Ammon's horn (tissue), 1 donor: ENCODE results near the gene SLC12A6.
"Not testable (repeated sequence)": the region's sequence is repeated elsewhere in the genome, so short reads cannot be mapped to it uniquely, and the experiment has no call there.

Experiments
- DNase-seq: peaks from one replicate; pipeline ENCODE4 v3.0.0-alpha.2; 2016; ENCODE audit warnings: low spot score

Gene SLC12A6

GRCh38 chr15:34337557-34338306, at the start of gene SLC12A6:
TSS of gene SLC12A6 (minus strand) at chr15:34337781. CDS start at chr15:34336680, 1,101 bp downstream.
- DNase-seq: peak; percentile 95

DNA sequence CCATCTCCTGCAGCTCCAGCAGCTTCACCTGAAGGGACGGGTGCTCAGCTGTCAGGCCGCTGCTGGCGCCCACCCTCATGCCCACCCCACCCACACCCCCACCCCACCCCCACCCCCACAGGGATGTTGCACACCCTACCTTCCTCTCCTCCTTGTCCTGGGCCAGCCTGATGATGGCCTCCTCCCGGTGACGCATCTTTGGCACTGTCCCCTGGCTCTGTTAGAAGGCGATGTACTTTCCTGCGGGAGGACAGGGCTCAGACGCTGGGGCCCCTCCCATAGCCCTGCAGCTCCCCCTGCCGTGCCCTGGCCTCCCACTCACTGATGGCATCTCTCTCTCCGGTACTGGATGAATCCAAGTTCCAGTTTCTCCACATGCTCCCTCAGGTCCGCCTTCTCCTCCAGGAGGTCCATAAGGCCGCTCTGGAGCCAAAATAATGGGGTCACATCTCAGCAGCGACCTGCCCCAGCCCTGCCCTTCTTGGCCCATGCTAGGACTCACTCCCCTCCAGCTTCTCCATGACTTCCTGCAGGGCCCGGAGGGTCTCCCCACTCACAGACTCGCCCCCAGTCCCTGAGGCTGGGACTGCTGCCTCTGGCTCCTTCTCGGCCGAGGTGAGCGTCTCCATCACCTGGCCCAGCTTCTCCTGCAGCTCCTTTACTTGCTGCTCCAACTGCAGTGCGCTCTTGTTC, 44.4 kb upstream of the SLC12A6 start:
- not testable (repeated sequence) for DNase-seq

DNA sequence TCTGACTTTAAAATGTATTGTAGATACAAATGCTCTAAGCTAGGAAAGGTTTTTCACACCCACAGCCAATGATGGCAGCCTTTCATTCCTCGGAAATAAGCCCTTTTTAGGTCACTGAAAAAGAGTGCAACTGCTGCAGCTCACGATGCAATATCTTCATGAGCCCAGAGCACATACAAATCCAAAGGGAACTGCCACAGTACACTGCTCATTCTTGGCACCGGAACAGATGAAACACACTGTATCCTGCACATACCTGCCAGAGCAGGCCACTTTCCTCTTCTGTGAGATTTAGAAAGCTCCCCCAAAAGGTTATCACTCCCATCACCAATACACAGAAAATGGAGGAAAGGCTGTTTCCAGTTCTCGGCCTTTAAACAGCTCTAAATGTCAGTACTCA, 42.9 kb upstream of the SLC12A6 start:
- DNase-seq: not testable (repeated sequence)

- no peak for DNase-seq
Observed at GRCh38 chr15:34376856-34377255, 39.3 kb upstream of the SLC12A6 start.

DNA sequence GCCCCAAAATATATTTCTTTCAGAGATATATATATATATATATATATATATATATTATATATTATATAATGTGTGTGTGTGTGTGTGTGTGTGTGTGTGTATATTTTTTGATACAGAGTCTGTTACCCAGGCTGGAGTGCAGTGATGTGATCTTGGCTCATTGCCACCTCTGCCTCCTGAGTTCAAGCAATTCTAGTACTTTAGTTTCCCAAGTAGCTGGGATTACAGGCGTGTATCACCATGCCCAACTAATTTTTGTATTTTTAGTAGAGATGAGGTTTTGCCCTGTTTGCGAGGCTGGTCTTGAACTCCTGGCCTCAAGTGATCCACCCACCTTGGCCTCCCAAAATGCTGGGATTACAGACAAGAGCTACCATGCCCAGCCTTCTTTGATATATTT, 38.0 kb upstream of the SLC12A6 start:
- DNase-seq: not testable (repeated sequence)

DNA sequence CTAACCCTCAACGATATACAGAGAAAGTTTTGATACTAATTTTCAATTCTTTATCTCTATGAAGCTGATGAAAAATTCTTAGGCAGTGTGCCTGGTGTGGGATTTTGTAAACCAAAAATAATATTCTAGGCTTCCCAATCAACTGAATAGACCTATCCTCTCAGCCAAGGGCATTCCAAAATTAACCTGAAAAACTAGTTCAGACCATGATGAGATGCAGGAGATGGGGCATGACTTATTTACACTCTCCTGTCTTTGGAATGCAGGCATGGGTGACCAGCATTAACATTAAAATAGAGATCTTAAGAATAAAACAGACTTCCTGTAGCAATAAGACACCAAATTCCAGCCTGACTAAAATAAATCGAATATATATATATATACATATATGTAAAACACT, 37.2 kb upstream of the SLC12A6 start:
- no peak for DNase-seq

DNA sequence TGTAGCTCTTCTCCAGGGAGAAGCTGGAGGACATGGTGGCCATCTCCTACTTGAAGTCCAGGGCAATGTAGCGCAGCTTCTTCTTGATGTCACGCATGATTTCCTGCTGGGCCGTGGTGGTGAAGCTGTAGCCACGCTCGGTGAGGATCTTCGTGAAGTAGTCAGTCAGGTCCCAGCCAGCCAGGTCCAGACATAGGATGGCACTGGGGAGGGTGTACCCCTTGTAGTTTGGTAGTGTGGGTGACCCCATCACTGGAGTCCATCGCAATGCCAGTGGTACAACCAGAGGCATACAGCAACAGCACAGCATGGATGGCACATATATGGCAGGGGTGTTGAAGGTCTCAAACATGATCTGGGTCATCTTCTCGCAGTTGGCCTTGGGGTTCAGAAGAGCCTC, 36.4 kb upstream of the SLC12A6 start:
- DNase-seq: no peak

DNA sequence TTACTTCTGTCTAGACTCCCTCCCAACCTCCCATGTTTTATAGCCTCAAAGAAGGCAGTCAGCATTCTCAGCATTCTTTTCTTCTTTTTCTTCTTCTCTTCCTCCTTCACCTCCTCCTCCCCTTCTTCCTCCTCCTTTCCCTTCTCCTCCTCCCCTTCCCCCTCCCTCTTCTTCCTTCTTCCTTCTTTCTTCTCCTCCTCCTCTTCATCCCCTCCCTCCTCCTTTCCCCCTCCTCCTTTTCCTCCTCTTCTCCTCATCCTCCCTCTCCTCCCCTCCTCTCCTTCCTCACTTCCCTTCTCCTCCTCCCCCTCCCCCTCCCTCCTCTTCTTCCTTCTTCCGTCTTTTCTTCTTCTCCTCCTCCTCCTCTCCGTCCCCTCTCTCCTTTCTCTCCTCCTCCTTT, 33.1 kb upstream of the SLC12A6 start:
- no peak for DNase-seq

DNA sequence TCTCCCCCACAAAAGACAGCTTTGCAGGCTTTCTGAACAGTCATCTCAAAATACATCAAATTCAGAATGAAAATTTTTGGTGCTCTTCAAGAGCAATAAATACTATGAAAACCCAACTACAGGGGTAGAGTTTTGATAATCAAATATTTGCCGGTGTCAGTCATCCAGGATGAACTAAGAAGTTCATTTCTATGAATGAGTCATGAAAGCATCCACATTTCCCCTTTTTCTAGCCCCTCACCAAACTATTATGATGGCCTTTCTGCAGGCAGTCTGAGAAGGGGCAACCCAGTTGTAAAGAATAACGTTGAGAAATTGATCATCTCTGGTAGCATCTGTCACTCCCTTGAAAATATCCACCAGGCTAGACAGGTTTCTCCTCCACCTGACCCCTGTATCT, 32.5 kb upstream of the SLC12A6 start:
- no peak for DNase-seq

GRCh38 chr15:34367101-34368081, 29.8 kb upstream of the SLC12A6 start, which contains the start of gene LPCAT4:
TSS of gene LPCAT4 (minus strand) at chr15:34367196. CDS start at chr15:34367100, 96 bp downstream.
- peak; percentile 95 for DNase-seq

DNA sequence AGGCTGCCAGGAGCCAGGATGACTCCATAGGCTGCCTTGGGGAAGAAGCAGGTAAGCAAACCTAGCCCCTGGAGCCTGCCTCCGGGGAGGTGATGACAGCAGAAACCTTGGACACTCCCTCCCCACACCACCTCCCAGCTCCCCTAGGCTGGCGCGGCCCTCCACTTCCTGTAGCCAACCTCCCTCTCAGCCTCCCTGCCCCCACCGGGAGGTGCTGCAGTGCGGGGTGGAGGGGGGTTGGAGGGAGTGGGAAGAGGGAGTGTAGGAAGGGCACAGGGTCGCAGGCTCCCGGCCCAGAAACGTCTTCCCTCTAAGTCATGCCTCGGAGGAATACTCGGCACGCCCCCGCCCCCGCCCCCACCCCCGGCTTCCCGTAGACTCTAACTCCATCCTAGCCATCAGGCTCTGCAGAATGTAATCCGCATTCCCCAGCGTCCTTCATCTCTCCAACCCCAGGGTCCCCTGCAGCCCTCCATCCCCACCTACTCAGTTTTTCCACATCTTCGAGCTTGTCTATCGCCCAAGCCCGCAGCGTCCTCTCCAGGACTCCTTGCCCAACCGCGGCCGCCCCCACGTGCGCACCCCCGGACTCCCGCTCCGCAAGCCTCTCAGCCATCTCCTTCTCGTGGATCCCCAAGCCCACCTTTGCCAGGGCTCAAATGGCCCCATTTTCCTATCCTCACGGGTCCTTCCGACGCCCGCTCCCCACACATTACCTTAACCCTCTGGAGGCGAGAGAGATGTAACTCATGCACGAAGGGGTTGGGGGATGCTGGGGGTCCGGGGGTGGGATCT, 28.9 kb upstream of the SLC12A6 start:
- peak; percentile 44 for DNase-seq

- no peak for DNase-seq
Observed at GRCh38 chr15:34365836-34366235, 28.3 kb upstream of the SLC12A6 start.

DNA sequence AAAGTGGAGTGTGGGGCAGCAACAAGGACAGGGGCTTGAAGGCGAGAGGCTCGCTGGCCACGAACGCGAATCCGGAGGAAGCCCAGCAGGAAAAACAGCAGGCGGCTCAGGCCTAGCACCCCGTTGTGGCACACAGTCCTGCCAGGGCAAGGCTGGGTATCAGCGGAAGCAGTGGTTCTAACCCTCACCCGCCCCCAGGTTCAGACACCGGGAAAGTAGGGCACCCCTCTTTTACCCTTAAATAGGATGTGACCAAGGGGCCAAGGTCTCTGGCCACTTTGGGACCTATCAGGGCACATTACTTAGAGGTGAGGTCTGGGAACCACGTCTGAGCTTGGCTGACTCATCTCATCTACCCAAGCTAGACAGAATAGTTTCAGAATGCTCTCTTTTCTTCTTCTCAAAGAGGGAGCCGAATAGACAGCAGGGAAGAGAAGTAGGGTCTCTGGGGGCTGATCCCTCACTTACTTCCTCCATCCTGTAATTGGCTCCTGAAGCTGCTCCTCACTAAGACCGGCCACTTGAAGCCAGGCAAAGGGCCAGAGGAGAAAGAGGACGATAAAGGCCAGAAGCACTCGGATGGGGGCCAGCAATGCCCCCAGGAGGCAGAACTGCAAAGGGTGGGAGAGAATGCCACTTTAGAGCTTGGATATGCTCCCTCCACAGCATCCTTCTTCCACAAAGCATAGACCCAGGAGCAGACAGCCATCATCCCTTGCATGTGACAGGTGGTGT, 27.7 kb upstream of the SLC12A6 start:
- no peak for DNase-seq

GRCh38 chr15:34364041-34364440, 26.5 kb upstream of the SLC12A6 start:
- DNase-seq: no peak

GRCh38 chr15:34362047-34362773, 24.6 kb upstream of the SLC12A6 start:
- no peak for DNase-seq

DNA sequence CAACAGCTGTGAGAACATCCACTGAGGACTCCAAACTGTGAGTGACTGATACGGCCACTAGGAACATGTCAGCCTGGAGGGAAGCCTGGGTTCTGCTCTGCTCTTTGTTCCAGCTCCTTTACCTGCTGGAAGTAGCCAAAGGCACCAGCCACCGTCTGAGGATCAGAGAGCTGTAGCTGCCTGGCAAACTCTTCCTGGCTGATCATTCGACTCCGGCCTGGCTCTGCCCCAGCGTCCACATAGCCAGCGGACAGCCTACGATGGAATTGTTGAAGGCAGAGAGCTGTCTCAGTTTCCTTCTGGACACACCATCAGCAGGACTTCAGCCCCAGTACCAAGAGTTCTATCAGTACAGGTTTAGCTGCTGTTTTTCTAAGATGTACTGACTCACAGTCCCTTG, 23.7 kb upstream of the SLC12A6 start:
- no peak for DNase-seq

GRCh38 chr15:34360298-34360697, 22.7 kb upstream of the SLC12A6 start:
- DNase-seq: no peak

GRCh38 chr15:34359416-34359815, 21.8 kb upstream of the SLC12A6 start:
- no peak for DNase-seq

- DNase-seq: no peak
Observed at GRCh38 chr15:34358948-34359347, 21.4 kb upstream of the SLC12A6 start.

DNA sequence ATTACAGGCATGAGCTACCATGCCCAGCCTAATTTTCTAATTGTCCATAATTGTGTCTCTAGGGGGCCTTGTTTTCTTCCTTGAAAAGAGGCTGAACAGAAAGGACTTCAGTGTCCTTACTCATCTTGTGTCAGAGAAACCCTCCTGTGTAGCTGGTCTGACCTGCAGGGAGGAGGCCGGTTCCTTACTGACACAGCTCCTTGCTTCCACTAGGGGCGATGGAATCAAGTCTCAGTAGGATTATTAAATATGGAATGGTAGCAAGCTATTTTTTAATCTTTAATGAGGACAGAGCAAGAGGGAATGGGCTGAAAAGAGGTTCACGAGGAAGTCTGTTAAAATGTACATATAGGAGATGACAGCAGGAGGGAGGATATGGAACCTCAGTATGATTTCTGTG, 20.8 kb upstream of the SLC12A6 start:
- no peak for DNase-seq
